GM19025 (cell line): Measurements from ENCODE around the gene MC2R.
"Not testable (repeated sequence)": the region's sequence is repeated elsewhere in the genome, so short reads cannot be mapped to it uniquely, and the experiment has no call there.

Experiments used
- ATAC-seq: cut with Tn5 transposase; IDR thresholded peaks from one replicate; pipeline ENCODE4 v1.9.1; 2021; ENCODE audit warnings: mild to moderate bottlenecking, low read depth, moderate library complexity; ENCODE audit not compliant: unreplicated experiment

Gene MC2R

DNA sequence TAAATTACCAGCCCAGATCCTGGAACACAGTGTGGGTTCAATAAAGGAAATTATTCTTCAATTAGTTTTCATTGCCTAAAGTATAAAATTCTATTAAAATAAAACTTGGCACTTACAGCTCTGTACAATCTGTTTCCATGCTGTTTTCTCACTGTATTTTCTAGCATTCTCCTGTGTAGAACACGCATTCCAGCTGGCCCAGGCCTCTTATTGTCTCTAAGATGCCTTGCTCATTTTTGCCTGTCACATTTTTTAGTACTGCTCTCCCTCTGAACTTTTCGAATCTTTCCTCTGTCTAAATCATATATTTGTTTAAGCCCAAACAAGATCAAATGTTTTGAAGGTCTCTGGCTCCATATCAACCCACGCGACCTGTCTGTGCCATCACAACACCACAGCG is 20.8 kb downstream of the MC2R start:
- ATAC-seq = no peak

DNA sequence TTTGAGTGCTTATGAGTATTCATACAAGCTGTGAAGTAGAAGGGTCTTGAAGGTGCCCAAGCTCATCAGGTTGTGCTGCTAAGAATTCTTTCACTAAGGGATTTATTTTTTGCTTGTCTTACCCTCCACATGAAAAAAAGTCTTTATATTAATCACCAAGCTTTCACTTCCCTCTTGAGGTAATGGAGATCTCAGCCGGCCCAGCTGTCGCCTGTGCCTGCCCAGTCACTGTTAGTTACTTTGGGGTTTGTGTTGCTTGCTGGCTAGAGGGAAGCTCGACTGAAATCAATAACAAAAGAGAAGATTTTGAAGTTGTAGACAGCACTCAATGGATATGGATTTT is 21.9 kb downstream of the MC2R start:
- ATAC-seq = peak; percentile 98

DNA sequence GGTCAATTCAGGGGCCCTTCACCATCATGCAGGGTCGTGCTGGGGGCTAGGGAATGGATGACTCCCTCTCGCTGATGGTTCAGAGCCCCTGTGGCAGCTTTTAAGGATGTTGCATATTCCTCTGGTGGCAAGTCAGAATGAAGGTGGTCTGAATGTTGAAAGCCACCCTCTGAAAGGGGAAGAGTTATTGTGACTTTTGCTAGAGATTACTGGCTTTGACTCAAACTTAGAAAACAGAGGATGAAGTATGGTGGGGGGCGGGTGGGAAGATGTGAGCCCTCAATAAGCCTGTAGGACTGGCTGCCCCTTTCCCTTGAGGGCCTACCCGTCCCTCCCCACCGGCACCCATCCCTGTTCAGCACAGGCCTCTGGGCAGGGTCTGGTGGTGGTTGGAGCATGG is 23.2 kb downstream of the MC2R start:
- ATAC-seq = no peak

GRCh38 chr18:13890761-13891361 is 24.5 kb downstream of the MC2R start:
- ATAC-seq = no peak

DNA sequence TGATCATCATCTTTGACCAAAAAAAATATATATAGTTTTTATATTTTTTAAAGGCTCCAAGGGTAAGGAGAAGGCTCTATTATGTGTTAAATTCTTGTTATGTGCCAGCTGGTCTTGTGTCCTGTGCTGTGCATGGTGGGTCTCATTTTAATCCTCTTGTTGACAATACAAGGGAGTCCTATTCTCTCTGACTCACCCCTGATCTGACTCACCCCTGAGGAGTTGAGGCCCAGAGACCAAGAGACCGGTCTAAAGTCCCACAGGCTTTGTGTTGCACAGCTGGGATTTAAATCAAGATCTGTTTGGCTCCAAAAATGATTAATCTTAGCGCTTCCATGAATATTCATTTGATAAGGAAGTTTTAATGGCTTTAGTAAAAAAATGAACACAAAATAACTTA is 25.7 kb downstream of the MC2R start:
- no peak for ATAC-seq

DNA sequence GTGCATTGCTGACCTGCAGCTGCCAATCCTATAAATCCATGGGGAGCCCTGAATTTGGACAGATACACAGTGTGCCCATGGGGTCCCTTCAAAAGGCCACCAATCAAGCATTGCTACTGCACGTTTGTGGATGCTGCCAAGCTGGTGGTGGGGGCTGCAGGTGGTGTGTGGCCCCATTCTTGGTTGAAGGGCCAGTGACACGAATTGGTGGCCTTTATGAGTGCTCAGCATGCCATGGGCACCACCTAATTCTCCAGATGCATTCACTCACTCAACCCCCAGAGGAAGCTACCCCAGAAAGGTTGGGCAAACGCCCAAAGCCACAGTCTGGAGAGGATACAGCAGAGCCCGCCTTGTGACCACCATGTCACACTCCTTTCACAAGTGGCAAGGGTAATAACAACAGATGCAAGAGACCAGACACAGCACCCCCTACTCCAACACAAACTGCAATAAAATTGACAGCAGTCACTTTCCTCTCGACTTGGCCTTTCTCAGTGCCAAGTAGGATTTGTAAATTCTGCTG is 27.1 kb downstream of the MC2R start:
- no peak for ATAC-seq

DNA sequence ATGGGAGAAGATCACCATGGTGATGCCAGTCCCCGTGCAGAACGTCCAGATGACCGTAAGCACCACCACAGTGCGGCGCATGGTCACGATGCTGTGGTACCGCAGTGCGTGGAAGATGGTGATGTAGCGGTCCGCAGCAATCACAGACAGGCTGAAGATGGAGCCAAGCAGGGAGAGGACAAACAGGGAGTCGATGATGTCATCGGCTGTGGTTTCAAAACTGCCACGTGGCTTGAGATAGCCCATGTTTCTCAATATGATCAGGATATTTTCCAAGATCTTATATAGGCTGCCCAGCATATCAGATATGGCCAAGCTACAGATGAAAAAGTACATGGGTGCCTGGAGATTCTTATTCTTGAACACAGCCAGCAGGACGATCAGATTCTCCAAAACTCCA is 30.3 kb downstream of the MC2R start:
- no peak for ATAC-seq

GRCh38 chr18:13879937-13880336 is 35.4 kb downstream of the MC2R start:
- no peak for ATAC-seq

- ATAC-seq = no peak
Measured at GRCh38 chr18:13879492-13879891, 35.8 kb downstream of the MC2R start.

GRCh38 chr18:13878857-13879256 is 36.5 kb downstream of the MC2R start:
- ATAC-seq = no peak

- ATAC-seq = no peak
Measured at GRCh38 chr18:13877157-13877556, 38.2 kb downstream of the MC2R start.

- no peak for ATAC-seq
Measured at GRCh38 chr18:13874558-13874957, 40.8 kb downstream of the MC2R start.

DNA sequence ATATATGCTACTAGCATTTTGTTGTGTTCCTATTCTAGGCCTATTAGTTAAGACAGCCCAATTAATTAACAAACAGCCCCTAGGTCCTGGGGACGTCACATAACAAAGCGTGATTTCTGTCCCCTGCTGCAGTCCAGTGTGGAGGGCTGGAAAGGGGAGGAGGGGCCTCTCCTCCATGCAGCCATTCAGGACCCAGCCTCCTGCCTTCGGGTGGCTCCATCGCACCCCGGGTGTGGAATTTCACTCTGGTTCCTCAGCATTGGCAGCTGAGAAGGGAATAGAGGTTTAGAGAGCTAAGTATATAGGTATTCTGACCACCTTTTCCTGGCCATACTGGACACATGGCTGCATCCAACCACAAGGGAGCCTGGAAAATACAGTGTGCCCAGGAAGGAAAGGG is 42.4 kb downstream of the MC2R start:
- no peak for ATAC-seq

DNA sequence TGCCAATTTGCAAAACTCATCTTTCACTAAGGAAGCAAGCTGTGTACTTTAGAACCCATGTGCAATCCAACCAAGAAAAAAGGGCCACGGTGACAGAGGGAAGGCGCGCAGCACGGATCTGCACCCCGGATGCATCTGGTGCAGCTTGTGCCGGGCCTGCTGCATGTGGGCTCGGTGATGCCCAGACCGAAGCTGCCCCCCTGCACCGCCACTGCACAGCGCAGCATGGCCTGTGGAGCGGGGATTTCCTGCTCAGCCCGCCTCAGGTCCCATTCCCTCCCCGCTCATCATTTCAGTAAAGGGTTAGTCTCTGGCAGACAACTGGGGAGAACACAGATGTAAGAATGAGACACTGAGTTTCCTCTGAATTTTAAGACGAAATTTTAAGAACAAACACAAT is 43.0 kb downstream of the MC2R start:
- ATAC-seq = no peak

DNA sequence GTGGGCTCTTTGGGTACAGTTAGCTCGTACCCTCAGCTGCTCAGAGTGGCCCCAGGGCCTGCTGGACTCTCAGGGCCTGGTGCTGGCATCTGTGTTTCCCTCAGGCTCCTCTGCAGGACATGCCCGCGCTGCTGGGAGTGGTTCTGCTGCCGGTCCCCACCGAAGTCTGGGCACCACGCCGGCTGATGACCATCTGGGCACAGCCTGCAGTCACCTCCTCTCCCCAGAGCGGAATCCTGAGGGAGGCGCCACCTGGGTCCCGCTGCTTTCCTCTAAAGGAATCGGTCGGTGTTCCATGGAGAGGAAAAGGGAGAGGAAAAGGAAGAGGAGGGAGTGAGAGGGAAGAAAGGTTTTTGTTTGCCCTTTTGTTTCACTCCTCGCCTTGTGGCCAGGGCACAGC is 43.6 kb downstream of the MC2R start:
- no peak for ATAC-seq

DNA sequence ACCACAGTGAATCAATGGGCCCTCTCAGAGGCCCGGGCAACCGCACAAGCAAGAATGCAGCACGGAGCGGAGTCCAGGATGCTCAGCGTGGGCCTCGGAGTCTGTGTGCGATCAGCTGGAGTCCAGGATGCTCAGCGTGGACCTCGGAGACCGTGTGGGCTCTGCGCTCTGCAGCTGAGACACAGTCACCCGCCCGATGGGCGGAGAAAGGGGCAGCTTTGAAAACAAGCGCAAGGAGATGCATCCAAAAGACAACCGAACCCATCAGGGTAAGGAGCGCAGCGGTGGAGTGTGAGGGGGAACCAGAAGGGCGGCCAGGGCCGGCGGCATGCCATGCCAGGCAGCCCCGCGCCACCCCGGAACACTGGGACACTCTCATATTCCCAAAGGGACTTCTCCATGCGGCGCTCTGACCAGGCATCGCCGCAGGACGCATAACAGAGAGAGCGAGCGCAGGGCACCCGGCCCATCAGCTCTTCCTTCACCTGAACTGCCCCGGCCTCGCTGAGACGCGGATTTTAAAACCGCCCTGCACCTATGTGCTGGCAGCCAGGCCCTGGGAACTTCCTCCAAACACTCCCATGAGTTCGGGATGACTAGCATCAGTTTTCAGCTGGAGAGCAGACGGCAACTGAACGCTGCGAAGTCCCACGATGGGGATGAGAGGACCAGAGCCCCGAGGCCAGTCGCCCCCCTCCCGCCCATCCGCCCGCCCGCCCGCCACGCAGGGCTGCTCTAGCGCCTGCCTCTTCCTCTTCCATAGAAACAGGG is 46.6 kb downstream of the MC2R start:
- ATAC-seq = no peak

DNA sequence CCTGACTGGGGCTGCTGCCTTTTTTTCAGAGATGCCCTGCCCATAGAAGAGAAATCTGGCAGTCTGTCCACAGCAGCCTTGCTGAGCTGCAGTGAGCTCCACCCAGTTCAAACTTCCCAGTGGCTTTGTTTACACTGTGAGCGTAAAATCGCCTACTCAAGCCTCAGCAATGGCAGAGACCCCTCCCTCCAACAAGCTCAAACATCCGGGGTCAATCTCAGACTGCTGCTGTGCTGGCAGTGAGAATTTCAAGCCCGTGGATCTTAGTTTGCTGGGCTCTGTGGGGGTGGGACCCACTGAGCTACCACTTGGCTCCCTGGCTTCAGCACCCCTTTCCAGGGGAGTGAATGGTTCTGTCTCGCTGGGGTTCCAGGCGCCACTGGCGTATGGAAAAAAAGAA is 52.4 kb downstream of the MC2R start:
- ATAC-seq = not testable (repeated sequence)

DNA sequence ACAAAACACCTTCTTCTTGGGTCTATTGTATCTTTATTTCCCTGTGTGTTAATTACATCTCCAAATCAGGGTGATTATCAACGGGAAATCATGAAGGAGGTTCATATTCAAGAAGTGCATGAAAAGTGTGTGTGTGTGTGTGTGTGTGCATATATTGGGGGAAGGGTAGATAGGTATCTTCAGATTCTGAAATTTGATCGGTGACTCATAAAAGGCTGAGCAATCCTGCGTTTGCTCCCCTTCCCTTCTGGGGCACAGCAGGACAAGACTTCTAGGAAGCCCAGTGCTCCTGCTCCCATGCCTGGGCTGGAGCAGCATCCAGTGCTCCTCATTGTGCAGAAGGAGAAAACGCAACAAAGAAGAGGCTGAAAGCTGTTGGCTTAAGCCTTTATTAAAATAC is 65.5 kb downstream of the MC2R start:
- no peak for ATAC-seq

DNA sequence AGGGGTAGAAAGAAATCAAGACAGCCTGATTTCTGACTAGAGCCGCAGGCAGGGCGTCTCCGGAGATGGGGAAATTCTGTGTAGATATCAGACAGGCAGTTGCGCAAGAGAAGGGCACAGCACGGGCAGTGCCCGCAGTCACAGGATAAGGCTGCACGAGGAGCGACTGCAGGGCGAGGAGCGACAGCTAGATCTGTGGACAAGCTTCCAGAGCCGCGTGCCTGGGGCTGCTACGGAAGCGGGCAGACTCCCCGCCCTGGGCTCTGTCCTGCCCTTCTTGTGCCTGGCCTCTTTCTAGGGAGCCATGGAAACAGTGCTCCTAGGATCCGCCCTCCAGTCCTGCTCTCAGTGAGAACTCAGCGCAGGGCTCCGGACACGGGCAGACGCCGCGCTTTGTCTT is 78.8 kb downstream of the MC2R start:
- ATAC-seq = no peak

- ATAC-seq = no peak
Measured at GRCh38 chr18:13835202-13835601, 80.1 kb downstream of the MC2R start.

DNA sequence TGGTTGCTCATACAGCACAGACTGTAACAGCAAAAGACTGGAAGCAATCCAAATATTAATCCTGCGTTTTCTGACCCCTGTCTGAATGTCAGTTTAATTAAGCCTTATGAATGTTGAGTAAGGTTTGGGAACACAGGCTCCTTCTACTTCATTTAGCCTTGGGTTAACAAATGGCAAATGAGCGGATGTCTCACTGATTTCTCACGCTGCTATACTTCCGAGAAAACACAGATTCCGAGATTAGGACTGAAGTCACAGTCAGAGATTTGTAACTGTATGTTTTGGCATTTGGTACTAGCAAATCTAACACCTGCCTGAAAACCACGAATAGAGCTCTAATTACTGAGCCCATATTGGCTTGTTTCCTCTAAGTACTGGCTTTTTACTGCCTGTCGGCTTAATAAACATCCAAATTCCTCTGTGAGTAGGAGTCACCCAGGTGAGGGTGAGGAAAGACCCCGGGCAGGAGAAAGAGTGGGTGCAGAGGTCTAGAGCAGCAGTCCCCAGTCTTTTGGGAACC is 80.8 kb downstream of the MC2R start:
- ATAC-seq = no peak
